ENCODE measurements around the gene XRRA1. TPM values are rescaled to one million over a fixed set of nuclear protein-coding genes. Genes with fewer than 3 reads are reported as not detected.
A peak's percentile ranks its signal among the peaks of the same experiment; 100 is the strongest.

Gene XRRA1
- total RNA-seq, 1 donor from 2014 or later = 16.1 TPM

DNA sequence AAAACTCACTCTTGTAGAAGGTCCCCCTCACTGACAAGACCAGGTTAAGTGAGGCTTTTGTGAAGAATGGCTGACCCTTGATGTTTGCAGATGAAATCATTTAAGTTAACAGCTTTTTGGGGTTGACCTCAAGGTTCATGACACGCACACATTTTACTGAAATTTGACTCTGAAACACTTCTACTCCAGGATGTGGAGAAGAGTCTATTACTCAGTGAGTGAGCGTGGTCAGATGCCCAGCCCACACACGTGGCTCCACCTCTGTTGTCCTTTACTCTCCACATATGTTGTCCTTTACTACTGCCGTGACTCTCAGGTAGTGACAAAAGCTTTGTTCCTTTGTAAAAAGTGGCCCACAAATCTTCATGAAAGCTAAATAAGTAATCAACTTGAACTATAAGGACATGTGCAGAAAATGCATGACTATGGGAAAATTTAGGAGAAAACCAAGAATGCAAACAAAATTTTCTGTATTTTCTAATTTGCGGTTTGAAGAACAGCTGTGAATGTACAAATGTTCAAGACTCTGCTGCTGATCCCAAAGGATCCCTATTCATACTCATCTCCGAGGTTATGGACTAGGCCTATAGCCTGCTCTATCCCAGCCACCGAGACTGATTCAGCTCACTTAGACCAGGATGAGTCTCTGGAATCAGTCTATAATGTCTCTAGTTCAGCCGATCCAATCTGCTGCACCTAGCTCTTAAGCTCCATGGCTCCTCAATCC, 22.4 kb downstream of the XRRA1 start:
- peaks cover 4% of the 10 kb centered on the region for H3K36me3 Mint-ChIP-seq (ENCODE audit: unreplicated experiment)
- TF ChIP-seq, protein P1, sequence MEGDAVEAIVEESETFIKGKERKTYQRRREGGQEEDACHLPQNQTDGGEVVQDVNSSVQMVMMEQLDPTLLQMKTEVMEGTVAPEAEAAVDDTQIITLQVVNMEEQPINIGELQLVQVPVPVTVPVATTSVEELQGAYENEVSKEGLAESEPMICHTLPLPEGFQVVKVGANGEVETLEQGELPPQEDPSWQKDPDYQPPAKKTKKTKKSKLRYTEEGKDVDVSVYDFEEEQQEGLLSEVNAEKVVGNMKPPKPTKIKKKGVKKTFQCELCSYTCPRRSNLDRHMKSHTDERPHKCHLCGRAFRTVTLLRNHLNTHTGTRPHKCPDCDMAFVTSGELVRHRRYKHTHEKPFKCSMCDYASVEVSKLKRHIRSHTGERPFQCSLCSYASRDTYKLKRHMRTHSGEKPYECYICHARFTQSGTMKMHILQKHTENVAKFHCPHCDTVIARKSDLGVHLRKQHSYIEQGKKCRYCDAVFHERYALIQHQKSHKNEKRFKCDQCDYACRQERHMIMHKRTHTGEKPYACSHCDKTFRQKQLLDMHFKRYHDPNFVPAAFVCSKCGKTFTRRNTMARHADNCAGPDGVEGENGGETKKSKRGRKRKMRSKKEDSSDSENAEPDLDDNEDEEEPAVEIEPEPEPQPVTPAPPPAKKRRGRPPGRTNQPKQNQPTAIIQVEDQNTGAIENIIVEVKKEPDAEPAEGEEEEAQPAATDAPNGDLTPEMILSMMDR (IDR thresholded peaks at IDR 0.05) = no peak
- no peaks in the 10 kb centered on the region for H3K4me1 Mint-ChIP-seq (ENCODE audit: unreplicated experiment)
- H3K4me3 Mint-ChIP-seq (ENCODE audit: unreplicated experiment) = no peak overlapping the region
- H3K27me3 Mint-ChIP-seq (ENCODE audit: unreplicated experiment) = no peaks in the 10 kb centered on the region
- H3K9me3 Mint-ChIP-seq (ENCODE audit: unreplicated experiment) = no peaks in the 10 kb centered on the region
- H3K27ac Mint-ChIP-seq (ENCODE audit: unreplicated experiment) = no peak overlapping the region
- no peak for DNase-seq (ENCODE audit: extremely low spot score, unreplicated experiment)

DNA sequence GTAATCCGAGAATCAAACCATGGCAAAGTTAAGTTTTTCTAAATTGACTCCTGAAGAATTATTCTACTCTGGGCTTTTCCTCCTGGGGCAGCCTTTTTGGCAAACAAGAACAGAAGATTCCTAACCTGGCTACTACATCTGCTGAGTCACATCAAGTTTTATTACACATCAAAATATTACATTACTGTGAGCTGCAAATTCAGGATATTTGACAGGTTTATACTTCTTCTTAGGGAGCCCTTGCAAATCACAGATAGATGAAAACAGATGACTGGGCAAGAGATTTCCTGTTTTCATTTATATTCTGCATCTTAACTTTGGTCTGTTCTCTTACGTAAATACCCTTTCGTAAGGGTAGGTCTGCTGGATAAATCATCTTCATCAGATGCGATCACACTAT, 23.6 kb downstream of the XRRA1 start:
- Mint-ChIP-seq H3K27me3 (ENCODE audit: unreplicated experiment) (no peaks in the 10 kb centered on the region), H3K27ac (ENCODE audit: unreplicated experiment) (no peak overlapping the region), H3K36me3 (ENCODE audit: unreplicated experiment) (peaks cover 9% of the 10 kb centered on the region), H3K9me3 (ENCODE audit: unreplicated experiment) (no peaks in the 10 kb centered on the region), H3K4me3 (ENCODE audit: unreplicated experiment) (no peak overlapping the region), H3K4me1 (ENCODE audit: unreplicated experiment) (no peaks in the 10 kb centered on the region)
- no peak for DNase-seq (ENCODE audit: extremely low spot score, unreplicated experiment)
- TF ChIP-seq, protein P1 (IDR thresholded peaks at IDR 0.05) = no peak

DNA sequence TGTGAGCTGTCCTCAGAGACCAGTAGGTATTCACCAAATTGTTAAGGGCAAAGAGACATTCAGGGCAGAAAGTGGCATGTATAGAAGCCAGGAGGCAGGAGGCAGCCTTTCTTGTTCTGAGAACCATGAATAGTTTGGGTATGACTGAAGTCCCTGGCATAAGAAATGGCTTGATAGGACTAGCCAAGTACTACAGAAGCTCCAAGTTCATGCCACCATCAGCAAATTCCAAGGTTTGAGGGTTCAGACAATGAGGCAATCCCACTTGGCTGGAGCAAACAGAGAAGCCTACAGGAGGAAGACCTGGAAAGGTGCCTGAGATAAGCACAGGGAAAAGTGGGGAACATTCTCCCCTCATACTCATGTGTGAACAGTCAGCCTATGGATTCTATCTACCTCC, 25.8 kb downstream of the XRRA1 start:
- Mint-ChIP-seq H3K9me3 (ENCODE audit: unreplicated experiment) (no peaks in the 10 kb centered on the region), H3K4me3 (ENCODE audit: unreplicated experiment) (no peak overlapping the region), H3K36me3 (ENCODE audit: unreplicated experiment) (peaks cover 28% of the 10 kb centered on the region), H3K27ac (ENCODE audit: unreplicated experiment) (no peak overlapping the region), H3K27me3 (ENCODE audit: unreplicated experiment) (no peaks in the 10 kb centered on the region), H3K4me1 (ENCODE audit: unreplicated experiment) (no peaks in the 10 kb centered on the region)
- DNase-seq (ENCODE audit: extremely low spot score, unreplicated experiment) = peak; percentile 8
- TF ChIP-seq, protein P1 (IDR thresholded peaks at IDR 0.05) = no peak

DNA sequence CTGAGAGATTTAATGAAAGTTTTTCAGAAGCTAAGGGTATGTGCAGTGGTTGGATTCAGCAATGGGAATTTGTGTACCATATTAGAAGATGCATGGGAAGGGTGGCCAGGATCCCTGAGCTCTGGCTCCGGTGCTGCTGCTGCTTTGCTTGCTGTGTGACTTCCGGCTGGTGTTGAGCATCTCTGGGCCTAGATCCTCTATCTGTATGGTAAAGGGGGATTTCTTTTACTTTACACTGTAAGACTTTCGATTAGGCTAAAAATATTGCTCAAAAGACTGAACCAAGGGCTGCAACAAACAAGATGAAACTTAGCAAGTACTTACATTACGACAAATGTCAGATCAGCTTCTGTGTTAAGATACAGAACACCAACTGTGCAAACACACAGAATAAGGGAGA, 39.1 kb downstream of the XRRA1 start:
- Mint-ChIP-seq H3K36me3 (ENCODE audit: unreplicated experiment) (peaks cover 21% of the 10 kb centered on the region), H3K4me3 (ENCODE audit: unreplicated experiment) (no peak overlapping the region), H3K27me3 (ENCODE audit: unreplicated experiment) (no peaks in the 10 kb centered on the region), H3K9me3 (ENCODE audit: unreplicated experiment) (no peaks in the 10 kb centered on the region), H3K27ac (ENCODE audit: unreplicated experiment) (no peak overlapping the region), H3K4me1 (ENCODE audit: unreplicated experiment) (no peaks in the 10 kb centered on the region)
- TF ChIP-seq, protein P1 (IDR thresholded peaks at IDR 0.05) = no peak
- DNase-seq (ENCODE audit: extremely low spot score, unreplicated experiment) = no peak

DNA sequence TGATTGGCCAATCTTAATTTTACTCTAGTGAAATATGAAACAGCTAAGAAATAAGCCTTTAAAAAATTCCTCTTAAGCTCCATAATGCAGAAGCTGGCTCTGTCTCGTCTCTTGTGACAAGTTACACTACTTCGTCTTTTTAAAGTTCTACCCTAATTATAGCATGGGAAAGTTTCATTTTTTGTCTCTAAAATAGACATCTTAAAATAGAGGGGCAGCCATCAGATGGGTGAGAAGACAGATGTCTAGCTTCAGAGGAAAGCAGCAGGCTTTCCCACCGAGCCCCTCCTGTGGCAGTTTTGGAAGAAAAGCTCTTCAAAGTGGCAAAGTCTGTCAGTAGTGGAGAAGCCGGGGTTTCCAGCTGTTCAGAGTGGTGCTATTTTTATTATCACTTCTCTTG, 39.5 kb downstream of the XRRA1 start:
- TF ChIP-seq, protein P1 (IDR thresholded peaks at IDR 0.05) = no peak
- Mint-ChIP-seq H3K36me3 (ENCODE audit: unreplicated experiment) (peaks cover 17% of the 10 kb centered on the region), H3K27me3 (ENCODE audit: unreplicated experiment) (no peaks in the 10 kb centered on the region), H3K9me3 (ENCODE audit: unreplicated experiment) (no peaks in the 10 kb centered on the region), H3K4me3 (ENCODE audit: unreplicated experiment) (no peak overlapping the region), H3K4me1 (ENCODE audit: unreplicated experiment) (no peaks in the 10 kb centered on the region), H3K27ac (ENCODE audit: unreplicated experiment) (no peak overlapping the region)
- no peak for DNase-seq (ENCODE audit: extremely low spot score, unreplicated experiment)
